Stimulated activated CD8-positive, alpha-beta memory T cell treated with anti-CD3 and anti-CD28 coated beads, Interleukin-12 subunit alpha, Interleukin-12 subunit beta, amount 100 ng/mL, for 24 hours (primary cell): Measurements from ENCODE around the gene SPON1.
"Not testable (repeated sequence)": the region's sequence is repeated elsewhere in the genome, so short reads cannot be mapped to it uniquely, and the experiment has no call there.

Experiments used
- DNase-seq: peaks from one replicate; pipeline ENCODE4 v3.0.0-alpha.2; 2020; ENCODE audit errors: extremely low read depth

SPON1 gene

DNA sequence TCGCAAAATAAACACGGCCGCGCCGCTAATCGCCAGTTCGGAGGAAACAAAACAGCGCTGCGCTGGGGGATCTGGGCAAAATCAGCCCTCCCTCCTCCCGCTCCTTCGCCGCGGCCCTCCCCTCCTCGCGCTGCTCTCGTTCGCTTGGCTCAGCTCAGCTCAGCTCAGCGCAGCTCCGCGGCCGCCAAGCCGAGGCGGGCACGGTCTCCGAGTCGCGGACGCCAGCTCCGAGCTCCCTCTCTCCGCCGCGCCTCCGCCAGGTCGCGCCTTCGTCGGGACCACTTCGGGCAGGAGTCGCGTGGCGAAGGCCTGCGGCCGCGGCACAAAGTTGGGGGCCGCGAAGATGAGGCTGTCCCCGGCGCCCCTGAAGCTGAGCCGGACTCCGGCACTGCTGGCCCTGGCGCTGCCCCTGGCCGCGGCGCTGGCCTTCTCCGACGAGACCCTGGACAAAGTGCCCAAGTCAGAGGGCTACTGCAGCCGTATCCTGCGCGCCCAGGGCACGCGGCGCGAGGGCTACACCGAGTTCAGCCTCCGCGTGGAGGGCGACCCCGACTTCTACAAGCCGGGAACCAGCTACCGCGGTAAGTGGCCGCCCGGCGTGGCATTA lies at the start of gene SPON1:
TSS of gene SPON1 (plus strand) at position 162 of the 607 bp plus-strand sequence. CDS start at position 344, 182 bp downstream.
- DNase-seq, result no peak

DNA sequence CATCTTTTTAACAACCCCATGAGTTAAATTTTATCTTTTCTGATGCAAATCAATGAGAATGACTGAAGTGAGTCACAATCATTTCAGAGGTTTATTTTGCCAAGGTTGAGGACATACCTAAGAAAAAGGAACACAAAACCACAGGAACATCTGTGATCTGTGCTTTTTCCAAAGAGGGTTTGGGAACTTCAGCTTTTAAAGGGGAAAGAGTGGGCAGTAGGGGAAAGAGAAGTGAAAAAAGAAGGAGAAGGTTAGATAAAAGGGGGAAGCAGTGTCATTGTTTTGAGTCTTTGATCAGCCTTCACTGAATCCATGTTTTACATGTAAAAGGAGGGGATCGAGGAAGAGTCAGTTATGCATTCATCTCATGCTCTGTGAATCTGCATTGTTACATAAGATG lies 45.3 kb upstream of the SPON1 start:
- no peak for DNase-seq

DNA sequence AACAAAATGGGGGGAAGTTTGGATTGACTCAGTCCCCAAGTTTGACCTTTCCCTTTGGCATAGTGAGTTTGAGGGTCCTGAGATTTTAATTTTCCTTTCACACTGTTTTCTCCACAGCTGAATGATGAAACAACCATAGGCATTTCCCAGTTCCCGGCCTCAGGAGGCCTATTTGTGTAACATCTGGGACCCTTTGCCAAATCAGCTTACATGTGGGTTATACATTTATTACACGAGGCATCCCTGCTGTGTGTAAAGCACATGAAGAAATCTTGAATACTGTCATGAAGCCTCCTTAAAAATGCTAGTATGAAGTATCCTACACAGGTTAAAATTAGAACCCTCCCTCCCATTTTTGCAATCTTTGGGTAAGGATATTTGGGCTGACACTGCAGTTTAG lies 44.6 kb upstream of the SPON1 start:
- DNase-seq, result no peak

DNA sequence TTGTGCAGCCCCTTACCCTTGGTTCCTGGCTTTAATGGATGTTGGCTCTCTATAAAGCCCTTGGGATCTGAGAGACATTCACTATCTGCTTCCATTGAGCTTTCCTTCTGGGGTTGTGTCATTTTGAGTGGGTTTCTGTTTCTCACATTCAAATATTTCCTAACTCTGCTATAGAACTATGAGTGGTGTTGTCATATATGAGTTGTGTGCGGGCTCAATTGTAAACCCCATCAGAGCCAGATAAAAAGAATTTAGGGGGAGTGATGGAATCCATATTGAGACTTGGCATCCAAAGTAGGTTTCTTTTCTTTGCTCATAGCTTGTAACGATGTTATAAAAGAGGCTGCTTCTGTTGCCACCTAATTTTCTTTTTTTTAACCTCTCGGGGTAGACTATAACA lies 41.8 kb upstream of the SPON1 start:
- no peak for DNase-seq

DNA sequence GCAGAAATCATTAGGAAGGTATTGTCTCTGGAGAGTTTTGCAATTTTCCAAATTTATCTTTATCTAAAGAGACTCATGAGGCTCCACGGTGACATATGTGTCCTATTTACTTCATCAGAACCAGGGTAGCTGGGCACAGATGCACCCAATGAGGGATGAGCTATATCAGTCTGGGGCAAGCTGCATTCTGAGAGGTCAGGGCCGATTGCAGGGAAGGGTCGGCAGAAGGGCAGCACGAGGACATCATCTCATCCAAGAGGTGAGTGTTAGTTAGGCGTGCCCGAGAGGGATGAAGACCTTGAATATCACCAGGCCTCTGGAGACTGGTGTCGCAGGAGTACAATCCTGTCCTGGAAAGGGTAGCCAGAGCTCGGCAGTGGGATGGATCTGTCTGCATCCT lies 41.0 kb upstream of the SPON1 start:
- no peak for DNase-seq

DNA sequence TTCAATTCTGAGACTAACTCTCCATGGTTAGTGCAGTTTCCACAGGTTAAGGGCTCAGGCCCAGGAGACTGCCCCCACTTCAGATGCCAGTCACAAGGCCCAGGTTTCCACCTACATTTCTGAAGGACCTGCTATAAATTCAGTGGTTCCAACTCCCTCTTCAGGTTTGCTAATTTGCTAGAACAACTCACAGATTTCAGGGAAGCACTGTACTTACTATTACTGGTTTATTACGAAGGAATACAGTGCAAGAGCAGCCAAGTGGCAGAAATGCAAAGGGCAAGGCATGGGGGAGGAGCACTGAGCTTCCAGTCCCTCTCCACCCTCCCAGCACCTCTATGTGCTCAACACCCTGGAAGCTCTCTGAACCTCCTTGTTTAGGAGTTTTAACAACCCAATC lies 39.3 kb upstream of the SPON1 start:
- DNase-seq, result no peak

DNA sequence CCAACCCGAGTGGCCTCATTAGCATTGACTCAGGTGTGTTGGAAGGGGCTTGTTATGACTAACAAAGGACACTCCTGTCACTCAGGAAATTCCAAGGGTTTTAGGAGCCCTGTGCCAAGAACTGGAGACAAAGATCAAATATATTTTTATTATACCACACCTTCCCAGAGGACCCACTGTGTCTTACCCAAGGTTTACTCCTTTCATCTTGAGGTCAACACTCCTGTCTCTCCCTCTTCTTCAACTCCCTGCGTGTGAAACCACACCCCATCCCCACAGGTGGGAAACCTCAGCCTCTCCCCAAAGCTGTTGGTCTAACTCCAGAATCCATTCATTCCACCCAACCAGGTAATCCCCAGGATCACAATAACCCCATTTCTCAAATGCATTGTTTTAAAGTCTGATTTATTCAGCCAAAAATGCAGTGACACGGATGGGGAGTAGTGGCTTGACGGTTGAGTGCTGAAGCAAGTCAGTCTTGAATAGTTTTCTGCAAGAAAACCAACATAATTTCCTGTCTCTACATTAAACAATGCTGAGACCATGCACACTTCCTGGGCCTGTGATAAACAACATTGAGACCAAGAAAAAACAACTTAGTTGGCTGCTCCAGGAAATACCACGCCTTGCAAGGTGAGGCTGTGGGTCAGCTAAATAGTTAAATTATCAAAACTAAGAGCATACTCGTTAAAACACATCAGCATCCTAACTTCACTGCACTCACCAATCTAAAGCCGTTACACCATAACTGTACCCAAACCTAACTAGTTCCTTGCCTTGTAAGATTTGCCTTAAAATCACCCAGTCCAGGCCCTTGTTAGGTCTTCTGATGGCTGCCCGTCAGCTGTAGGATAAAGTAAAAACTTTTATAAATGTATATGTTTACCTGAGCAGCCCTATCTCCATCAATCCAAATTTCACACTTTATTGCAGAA lies 38.5 kb upstream of the SPON1 start:
- DNase-seq, result no peak

DNA sequence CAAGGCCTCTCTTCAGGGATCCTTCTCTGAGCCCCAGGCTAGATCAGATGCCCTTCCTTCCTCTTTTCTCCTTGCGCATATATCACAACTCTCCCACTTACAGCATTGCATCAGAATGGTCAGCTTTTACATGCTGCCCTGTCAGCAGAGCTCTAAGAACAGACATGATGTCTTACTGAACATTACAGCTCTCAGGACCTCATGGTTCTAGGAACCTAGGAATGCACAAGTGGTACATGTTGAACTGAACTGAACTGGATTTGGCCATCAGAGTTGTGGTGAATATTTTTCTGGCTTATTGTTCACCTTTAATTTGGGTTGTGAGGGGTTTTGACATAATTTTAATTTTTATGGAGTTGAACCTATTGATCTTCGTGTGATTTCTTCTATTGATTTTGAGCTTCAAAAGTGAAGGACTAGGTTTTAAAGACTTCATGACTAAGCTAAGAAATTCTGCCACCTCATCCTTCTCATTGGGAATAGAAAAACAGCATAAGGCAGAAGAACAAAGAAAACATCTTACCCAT lies 37.7 kb upstream of the SPON1 start:
- no peak for DNase-seq

DNA sequence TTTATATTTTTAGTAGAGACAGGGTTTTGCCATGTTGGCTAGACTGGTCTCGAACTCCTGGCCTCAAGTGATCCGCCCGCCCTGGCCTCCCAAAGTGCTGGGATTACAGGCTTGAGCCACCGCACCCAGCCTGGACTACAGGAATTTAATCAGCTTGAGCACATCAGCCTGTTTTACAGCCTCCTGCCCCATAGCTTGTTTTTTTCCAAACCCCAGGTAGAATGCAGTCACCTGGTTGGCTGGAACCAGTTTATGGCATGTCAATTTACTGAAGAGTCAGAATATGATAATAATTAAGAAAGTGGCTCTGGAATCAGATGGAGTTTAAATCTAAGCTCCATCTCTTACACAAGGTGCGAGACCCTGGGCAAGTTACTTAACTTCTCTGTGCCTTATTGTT lies 36.2 kb upstream of the SPON1 start:
- not testable (repeated sequence) for DNase-seq

DNA sequence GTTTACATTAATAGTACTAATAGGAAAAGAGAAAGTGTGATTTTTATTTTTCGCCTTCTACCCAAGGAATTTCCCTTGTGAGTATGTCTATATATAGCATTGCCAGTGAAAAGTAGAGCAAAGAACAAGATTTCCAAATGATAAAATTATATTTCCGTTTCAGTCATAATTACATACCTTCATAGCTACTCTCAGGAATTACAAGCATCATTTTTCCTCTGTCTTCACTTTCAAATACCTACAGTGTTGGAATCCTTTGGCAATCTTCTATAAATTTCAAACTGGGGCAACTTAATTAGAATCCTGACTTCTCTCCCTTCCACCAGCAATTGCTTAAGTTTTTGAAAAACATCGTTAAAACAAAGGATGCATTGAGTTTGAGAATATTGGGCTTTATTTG lies 35.5 kb upstream of the SPON1 start:
- no peak for DNase-seq

DNA sequence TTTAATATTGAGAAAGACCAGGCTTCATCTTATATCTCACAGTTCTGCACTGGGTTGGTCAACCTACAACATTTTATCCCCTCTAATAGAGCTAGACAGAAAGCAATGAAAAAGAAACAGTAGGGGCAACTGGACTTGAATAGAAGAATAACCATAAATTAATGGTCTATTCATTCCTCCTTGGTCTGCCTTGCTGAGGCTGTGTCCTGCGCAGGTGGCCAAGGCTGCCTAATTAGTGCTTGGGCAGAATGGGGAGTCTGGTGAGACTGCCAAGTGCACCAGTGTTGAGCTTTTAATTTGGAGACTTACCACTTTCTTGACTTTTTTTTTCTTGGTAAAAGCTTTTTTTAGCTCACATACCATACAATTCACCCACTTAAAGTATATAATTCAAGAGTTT lies 35.0 kb upstream of the SPON1 start:
- no peak for DNase-seq

DNA sequence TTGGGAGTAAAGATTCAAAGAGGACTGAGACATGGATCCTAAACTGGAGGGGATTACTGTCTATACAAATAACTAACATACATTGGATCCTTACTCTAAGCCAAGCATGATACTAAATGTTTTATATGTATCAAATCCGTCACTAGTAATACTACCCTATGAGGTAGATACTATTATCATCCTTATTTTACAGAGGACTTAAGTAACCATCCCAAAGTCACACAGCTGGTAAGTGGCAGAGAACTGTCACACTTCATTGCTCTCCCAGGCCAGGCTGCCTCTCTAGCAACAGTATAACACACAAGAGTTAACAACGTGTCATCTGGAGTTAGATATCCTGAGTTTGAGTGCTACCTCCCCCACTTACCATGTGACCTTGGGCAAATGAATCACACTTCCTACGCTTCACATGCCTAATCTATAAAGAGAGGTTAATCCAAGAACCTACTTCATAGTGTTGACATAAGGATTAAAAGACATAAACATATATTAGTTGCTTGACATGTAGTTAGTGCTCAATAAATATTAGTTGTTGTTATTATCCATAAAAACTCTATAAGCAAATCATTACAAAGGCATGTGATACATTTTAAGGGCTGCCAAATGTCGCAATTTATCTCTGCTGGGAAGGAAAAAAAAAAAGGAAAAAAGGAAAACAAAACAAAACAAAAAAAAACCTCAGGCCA lies 33.8 kb upstream of the SPON1 start:
- DNase-seq, result no peak

DNA sequence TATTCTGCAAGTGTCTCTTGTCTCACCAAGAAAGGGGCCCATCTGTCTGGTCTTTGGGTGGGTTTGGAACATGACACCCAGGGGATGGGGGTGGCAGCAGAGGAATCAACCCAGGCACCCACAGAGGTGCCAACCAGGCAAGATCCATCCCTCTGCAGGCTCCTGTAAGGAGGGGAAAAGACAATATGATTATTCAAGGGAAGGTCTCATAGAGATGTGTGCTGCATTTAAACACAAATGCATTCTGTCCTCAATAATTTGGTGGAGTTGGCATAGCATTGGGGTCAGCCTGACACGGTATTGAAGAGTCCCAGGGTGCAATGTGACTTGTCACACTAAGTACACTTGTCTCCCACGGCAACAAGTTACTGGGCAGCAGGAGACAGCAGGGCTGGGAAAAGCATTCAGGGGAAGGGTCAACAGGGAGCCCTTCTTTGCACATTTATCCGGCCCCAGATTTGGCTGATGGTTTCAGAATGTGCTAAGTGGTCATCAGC lies 33.1 kb upstream of the SPON1 start:
- no peak for DNase-seq

DNA sequence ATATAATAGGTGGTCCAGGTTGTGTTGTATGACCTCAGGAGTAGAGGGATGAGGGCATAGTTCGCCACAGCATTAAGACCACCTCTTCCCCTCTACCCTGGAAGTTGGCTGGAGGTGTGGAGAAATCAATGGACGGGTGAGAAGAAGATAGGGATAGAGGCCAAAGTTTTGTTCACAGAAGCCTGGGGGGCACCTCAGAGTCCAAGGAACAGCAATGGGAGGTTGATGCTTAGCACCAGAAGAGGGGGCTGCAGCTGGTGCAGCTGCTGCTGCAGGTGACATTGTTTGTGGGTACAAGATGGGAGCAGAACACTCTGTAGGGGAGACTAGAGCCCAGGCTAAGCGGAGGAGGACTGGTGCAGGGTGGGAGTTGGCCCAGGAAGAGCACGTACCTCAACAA lies 31.2 kb upstream of the SPON1 start:
- no peak for DNase-seq

DNA sequence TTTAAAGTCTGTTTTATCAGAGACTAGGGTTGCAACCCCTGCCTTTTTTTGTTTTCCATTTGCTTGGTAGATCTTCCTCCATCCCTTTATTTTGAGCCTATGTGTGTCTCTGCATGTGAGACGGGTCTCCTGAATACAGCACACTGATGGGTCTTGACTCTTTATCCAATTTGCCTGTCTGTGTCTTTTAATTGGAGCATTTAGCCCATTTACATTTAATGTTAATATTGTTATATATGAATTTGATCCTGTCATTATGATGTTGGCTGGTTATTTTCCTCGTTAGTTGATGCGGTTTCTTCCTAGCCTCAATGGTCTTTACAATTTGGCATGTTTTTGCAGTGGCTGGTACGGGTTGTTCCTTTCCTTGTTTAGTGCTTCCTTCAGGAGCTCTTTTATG lies 25.4 kb upstream of the SPON1 start:
- not testable (repeated sequence) for DNase-seq

DNA sequence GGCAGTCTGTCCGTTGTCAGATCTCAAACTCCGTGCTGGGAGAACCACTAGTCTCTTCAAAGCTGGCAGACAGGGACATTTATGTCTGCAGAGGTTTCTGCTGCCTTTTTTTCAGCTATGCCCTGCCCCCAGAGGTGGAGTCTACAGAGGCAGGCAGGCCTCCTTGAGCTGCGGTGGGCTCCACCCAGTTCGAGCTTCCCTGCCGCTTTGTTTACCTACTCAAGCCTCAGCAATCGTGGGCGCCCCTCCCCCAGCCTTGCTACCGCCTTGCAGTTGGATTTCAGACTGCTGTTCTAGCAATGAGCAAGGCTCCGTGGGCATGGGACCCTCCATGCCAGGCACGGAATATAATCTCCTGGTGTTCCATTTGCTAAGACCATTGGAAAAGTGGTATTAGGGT lies 23.7 kb upstream of the SPON1 start:
- not testable (repeated sequence) for DNase-seq

DNA sequence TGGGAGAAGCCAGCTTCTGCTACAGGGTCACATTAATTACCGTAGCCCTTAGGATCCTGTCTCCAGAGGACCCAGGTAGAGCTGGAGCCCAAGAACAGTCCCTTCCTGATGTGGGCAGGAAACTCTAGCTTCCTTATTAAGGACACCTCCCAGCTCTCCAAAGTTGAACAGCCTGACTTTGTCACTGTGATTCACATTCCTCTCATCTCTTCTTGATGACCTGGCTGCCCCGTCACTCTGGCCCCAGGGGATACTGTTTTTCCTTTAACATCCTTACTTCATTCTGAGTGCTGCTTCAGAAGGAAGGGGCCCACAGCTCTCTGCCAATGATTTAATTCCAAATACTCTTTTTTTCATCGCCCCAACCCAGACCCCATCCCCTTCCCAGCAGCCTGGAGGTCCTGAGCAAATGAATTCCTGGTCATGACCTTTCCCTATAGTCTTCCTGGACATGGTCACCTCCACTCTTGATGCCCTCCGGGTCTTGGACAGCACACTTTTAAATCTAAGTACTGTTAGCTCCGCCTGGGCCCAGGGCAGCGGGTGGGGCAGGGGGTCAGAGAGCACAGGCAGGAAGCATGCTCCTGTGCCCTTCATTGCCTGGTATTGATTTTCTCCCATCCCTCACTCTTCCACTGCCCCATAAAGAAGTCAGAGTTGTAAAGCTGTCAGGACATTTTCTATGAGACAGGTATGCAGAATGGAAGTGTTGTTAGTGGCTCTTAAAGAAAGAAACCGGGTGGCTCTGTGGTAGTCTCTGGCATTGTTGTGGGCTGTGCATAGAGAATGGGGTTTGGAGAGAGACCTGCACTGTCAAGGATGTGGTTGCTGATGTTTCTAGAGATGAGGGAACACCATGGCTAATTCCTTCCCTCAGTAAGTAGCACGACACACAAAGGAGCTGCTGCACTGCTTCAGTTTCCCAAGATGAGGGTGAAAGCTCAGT lies 22.3 kb upstream of the SPON1 start:
- no peak for DNase-seq

DNA sequence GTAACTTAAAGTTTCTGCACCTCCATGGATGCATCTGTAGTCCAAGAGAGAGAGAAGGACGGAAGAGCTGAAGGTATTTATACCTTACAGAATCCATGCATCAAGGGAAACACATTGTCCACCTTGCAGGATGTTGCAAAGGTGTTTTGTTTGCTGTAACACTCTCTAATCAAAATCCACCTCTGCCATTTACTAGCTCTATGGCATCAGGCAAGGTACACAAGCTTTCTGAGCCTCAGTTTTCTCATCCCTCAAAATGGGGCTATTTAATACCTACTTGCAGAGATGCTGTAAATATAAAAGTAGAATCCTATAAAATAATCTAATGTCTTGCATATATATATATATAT lies 21.6 kb upstream of the SPON1 start:
- no peak for DNase-seq

DNA sequence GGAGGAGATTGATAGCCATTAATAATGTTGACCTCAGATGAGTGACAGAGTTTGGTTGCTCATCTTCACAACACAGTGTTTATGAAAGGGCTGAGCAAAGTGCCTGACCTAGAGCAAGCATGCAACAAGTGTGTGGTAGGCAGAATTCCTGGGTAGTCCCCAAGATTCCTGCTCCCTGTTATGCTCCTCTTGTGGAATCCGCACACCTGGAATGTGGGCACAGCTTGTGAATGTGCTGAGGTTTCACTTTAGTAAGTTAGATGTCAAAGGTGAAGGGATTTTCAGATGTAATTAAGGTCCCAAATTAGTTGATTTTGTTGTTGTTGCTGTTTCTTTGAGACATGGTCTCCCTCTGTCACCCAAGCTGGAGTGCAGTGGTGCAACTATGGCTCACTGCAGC lies 20.7 kb upstream of the SPON1 start:
- DNase-seq, result no peak

DNA sequence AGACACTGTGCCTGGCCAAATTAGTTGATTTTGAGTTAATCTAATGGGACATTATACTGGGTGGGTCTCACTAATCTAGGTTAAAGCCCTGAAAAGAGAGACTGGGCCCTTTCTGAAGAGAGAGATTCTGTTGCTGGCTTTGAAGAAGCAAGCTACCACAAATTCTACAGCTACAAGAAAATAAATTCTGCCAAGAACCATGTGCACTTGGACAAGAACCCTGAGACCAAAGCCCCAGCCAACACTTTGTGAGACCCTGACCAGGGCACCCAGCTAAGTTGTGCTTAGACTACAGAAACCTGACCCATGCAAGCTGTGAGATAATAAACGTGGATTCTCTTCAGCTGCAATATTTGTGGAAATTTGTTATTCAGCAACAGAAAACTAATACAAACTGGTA lies 20.1 kb upstream of the SPON1 start:
- no peak for DNase-seq

DNA sequence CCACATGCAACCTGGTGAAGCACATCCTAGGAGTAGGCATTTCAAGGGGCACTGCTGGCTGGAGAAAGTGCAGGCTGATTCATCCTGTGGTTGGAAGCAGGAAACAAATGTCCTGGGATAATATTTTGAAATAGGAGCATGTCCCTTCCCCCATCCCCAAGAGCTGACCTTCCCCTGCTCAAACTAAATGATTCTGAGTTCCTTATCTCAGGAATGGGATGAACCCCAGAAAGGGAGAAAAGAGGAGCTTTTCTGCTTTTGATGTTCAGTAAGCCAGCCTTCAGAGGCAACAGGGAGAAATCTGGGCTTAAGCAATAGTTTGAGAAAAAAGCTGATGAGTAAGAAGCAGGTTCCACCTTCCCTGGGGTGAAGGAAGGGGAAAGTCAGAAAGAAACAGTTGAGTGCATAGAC lies 19.5 kb upstream of the SPON1 start:
- no peak for DNase-seq
